H9 (cell line): ENCODE results near the gene SFMBT2. TPM values are rescaled to one million over a fixed set of nuclear protein-coding genes. Genes with fewer than 3 reads are reported as not detected.

Experiments
- DNase-seq: peaks from one replicate; pipeline ENCODE4 v3.0.0-alpha.2; 2017
- H2AFZ ChIP-seq: one replicate; pipeline ENCODE4 v1.6.1; 2013; ENCODE audit warnings: mild to moderate bottlenecking, low read length, control low read depth, moderate library complexity
- H2AK5ac ChIP-seq: 2 replicates; pipeline ENCODE4 v1.6.1; 2013; ENCODE audit warnings: low read length, control low read depth, mixed read lengths; ENCODE audit not compliant: insufficient read length
- H2BK120ac ChIP-seq: one replicate; pipeline ENCODE4 v1.6.1; 2013; ENCODE audit warnings: low read depth, mild to moderate bottlenecking, low read length, control low read depth, inconsistent platforms; ENCODE audit not compliant: poor library complexity, severe bottlenecking
- H2BK12ac ChIP-seq: 2 replicates; pipeline ENCODE4 v1.6.1; 2013; ENCODE audit warnings: low read length, control low read depth, mixed read lengths, low read depth; ENCODE audit not compliant: insufficient read length
- H2BK15ac ChIP-seq: 2 replicates; pipeline ENCODE4 v1.6.1; 2013; ENCODE audit warnings: low read depth, low read length, control low read depth
- H2BK20ac ChIP-seq: one replicate; pipeline ENCODE4 v1.6.1; 2013; ENCODE audit warnings: low read depth, mild to moderate bottlenecking, low read length, control low read depth, inconsistent platforms; ENCODE audit not compliant: poor library complexity, severe bottlenecking
- H2BK5ac ChIP-seq: 2 replicates; pipeline ENCODE4 v1.6.1; 2013; ENCODE audit warnings: low read length, control low read depth, mixed read lengths; ENCODE audit not compliant: insufficient read length
- H3K14ac ChIP-seq: 2 replicates; pipeline ENCODE4 v1.6.1; 2013; ENCODE audit warnings: low read length, control low read depth; ENCODE audit not compliant: insufficient read depth
- H3K18ac ChIP-seq: 2 replicates; pipeline ENCODE4 v1.6.1; 2013; ENCODE audit warnings: low read depth, mild to moderate bottlenecking, mixed read lengths, low read length, control low read depth; ENCODE audit not compliant: insufficient read length
- H3K23ac ChIP-seq: 2 replicates; pipeline ENCODE4 v1.6.1; 2013; ENCODE audit warnings: low read length, control low read depth, mixed read lengths, low read depth; ENCODE audit not compliant: insufficient read length
- H3K23me2 ChIP-seq: 2 replicates; pipeline ENCODE4 v1.6.1; 2013; ENCODE audit warnings: low read depth, mild to moderate bottlenecking, mixed read lengths, low read length, control low read depth; ENCODE audit not compliant: insufficient read length, poor library complexity, severe bottlenecking
- H3K27ac ChIP-seq: 2 replicates; pipeline ENCODE4 v1.5.1; 2013; ENCODE audit warnings: low read length, control low read depth, mixed read lengths, low read depth; ENCODE audit not compliant: insufficient read length
- H3K27me3 ChIP-seq: 2 replicates; pipeline ENCODE4 v1.6.1; 2013; ENCODE audit warnings: low read length, control low read depth, inconsistent platforms; ENCODE audit not compliant: insufficient read depth
- H3K4ac ChIP-seq: 2 replicates; pipeline ENCODE4 v1.6.1; 2013; ENCODE audit warnings: low read depth, mild to moderate bottlenecking, control low read depth, inconsistent platforms, low read length, moderate library complexity
- H3K4me1 ChIP-seq: 2 replicates; pipeline ENCODE4 v1.6.1; 2013; ENCODE audit warnings: low read length, control low read depth, inconsistent platforms; ENCODE audit not compliant: insufficient read depth
- H3K4me2 ChIP-seq: 2 replicates; pipeline ENCODE4 v1.6.1; 2013; ENCODE audit warnings: low read length, control low read depth, mixed read lengths; ENCODE audit not compliant: insufficient read length, insufficient read depth
- H3K56ac ChIP-seq: 2 replicates; pipeline ENCODE4 v1.6.1; 2013; ENCODE audit warnings: low read depth, mild to moderate bottlenecking, mixed read lengths, low read length, control low read depth; ENCODE audit not compliant: insufficient read length
- H3K79me1 ChIP-seq: 2 replicates; pipeline ENCODE4 v1.6.1; 2013; ENCODE audit warnings: low read depth, mild to moderate bottlenecking, moderate library complexity, low read length, control low read depth, inconsistent platforms; ENCODE audit not compliant: insufficient read depth, poor library complexity, severe bottlenecking
- H3K79me2 ChIP-seq: 2 replicates; pipeline ENCODE4 v1.6.1; 2013; ENCODE audit warnings: low read length, control low read depth, inconsistent platforms; ENCODE audit not compliant: insufficient read depth
- H3K9ac ChIP-seq: 2 replicates; pipeline ENCODE4 v1.6.1; 2013; ENCODE audit warnings: low read length, control low read depth, mixed read lengths; ENCODE audit not compliant: insufficient read length; ENCODE audit errors: extremely low read depth
- H3K9me3 ChIP-seq: one replicate; pipeline ENCODE4 v1.6.1; 2013; ENCODE audit warnings: low read depth, low read length, inconsistent platforms; ENCODE audit not compliant: control insufficient read depth
- H3T11ph ChIP-seq: one replicate; pipeline ENCODE4 v1.6.1; 2013; ENCODE audit warnings: mild to moderate bottlenecking, low read length, control low read depth, inconsistent platforms
- H4K20me1 ChIP-seq: one replicate; pipeline ENCODE4 v1.6.1; 2013; ENCODE audit not compliant: control insufficient read depth, insufficient read length, insufficient read depth
- H4K5ac ChIP-seq: 2 replicates; pipeline ENCODE4 v1.6.1; 2013; ENCODE audit warnings: low read depth, mild to moderate bottlenecking, mixed read lengths, low read length, control low read depth; ENCODE audit not compliant: insufficient read length
- H4K8ac ChIP-seq: replicated peaks from 2 replicates; pipeline ENCODE4 v1.6.1; 2013; ENCODE audit warnings: low read length, control low read depth, mixed read lengths, low read depth; ENCODE audit not compliant: insufficient read length
- H4K91ac ChIP-seq: 2 replicates; pipeline ENCODE4 v1.6.1; 2013; ENCODE audit warnings: low read depth, mild to moderate bottlenecking, moderate library complexity, mixed read lengths, low read length, control low read depth; ENCODE audit not compliant: insufficient read length
- H3K27ac Mint-ChIP-seq, 3 experiments: 2 replicates in 2 of 3; 3 replicates in 1 of 3; pipeline ENCODE4 v1.8.0; 2020 to 2021; ENCODE audit warnings: mixed read lengths in 3 of 3, mild to moderate bottlenecking in 1 of 3, moderate library complexity in 1 of 3
- H3K27me3 Mint-ChIP-seq: 2 replicates; pipeline ENCODE4 v1.8.0; 2021; ENCODE audit warnings: low read depth, mild to moderate bottlenecking, moderate library complexity, mixed read lengths
- H3K36me3 Mint-ChIP-seq, 3 experiments: 2 replicates in 2 of 3; 3 replicates in 1 of 3; pipeline ENCODE4 v1.8.0; 2020 to 2021; ENCODE audit warnings: low read depth in 3 of 3, mixed read lengths in 3 of 3; ENCODE audit not compliant: insufficient read depth in 1 of 3
- H3K4me1 Mint-ChIP-seq, 2 experiments: 2 replicates each; pipeline ENCODE4 v1.8.0; 2020; ENCODE audit warnings: mixed read lengths in 2 of 2
- H3K4me3 Mint-ChIP-seq, 2 experiments: 2 replicates in 1 of 2; 3 replicates in 1 of 2; pipeline ENCODE4 v1.8.0; 2020 to 2021; ENCODE audit warnings: mild to moderate bottlenecking in 2 of 2, mixed read lengths in 2 of 2, moderate library complexity in 1 of 2
- H3K9me3 Mint-ChIP-seq, 2 experiments: 2 replicates in 1 of 2; 3 replicates in 1 of 2; pipeline ENCODE4 v1.8.0; 2020; ENCODE audit warnings: mild to moderate bottlenecking in 2 of 2, mixed read lengths in 2 of 2, moderate library complexity in 1 of 2
- CTCF ChIP-seq: fragments of 200-600 bp; sonication (generic); conservative IDR thresholded peaks from 3 replicates; pipeline ENCODE4 v1.8.0; 2021; ENCODE audit warnings: antibody characterized with exemption, mild to moderate bottlenecking
- WGBS: extraction: QIAGEN DNeasy Blood & Tissue Kit; methylation state at CpG from one replicate; pipeline ENCODE4 v1.1.7; 2013; ENCODE audit warnings: missing lambda C conversion rate, low lambda C conversion rate, mixed read lengths; ENCODE audit not compliant: insufficient read length; ENCODE audit errors: extremely low coverage; 5-methylcytosine and 5-hydroxymethylcytosine counted together
- total RNA-seq: library from RNA; stranded (reverse); gene quantifications from 2 replicates; pipeline ENCODE4 v1.2.1, GENCODE V29; 2021

Gene SFMBT2
- total RNA-seq, 1 experiment from 2014 or later = 5.3 TPM

DNA sequence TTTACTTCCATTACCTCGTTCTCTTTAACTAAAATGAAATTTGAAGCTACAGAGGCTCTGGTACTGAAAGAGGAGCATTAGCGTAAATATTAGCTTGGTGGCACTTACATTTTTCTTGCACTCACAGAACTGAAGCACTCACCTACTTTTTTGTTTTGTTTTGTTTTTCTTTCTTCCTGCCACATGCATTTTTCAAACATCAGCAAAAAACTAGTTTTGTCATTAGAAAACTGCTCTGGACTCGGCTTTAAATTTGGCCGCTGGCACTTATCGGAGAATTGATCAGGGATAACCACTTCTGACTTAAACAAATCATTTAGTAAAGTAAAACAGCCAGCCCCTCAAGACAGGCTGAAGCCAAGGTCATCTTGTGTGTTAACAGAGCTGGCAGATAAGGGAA, 216.3 kb downstream of the SFMBT2 start:
- no peak for TF ChIP-seq CTCF

More for the DNA sequence above, 216.3 kb downstream of the SFMBT2 start:
- Mint-ChIP-seq H3K4me1 (peaks cover 0 to under 1% of the 10 kb centered on the region in 2 experiments; a peak in 1 of 4 replicates), H3K27ac (no peak overlapping the region), H3K36me3 (peaks cover 16 to 38% (median 31%) of the 10 kb centered on the region in 3 experiments), H3K27me3 (no peaks in the 10 kb centered on the region; the same call in 1 of the 2 replicates), H3K9me3 (peaks cover 5 to 6% of the 10 kb centered on the region in 2 experiments; a peak in 3 of 5 replicates), H3K4me3 (no peak overlapping the region)
- H3K9ac ChIP-seq = no peak overlapping the region
- no peak overlapping the region for H2AFZ ChIP-seq
- H3K27me3 ChIP-seq = no peaks in the 10 kb centered on the region
- H4K5ac ChIP-seq = no peak overlapping the region
- no peak overlapping the region for H2AK5ac ChIP-seq
- H2BK120ac ChIP-seq = no peak overlapping the region
- H3K27ac ChIP-seq = no peak overlapping the region
- DNase-seq = no peak
- no peak overlapping the region for H2BK15ac ChIP-seq
- no peaks in the 10 kb centered on the region for H3K9me3 ChIP-seq
- H2BK5ac ChIP-seq = no peak overlapping the region
- WGBS = no CpG with 5 or more reads among the region's 5 CpGs
- H3K18ac ChIP-seq = no peak overlapping the region
- no peak overlapping the region for H2BK12ac ChIP-seq
- H2BK20ac ChIP-seq = no peak overlapping the region
- H4K8ac ChIP-seq = no peak overlapping the region
- no peaks in the 10 kb centered on the region for H3K4me1 ChIP-seq
- no peak overlapping the region for H3K14ac ChIP-seq
- H3K79me1 ChIP-seq = no peaks in the 10 kb centered on the region
- H3K23me2 ChIP-seq = no peaks in the 10 kb centered on the region
- H3K56ac ChIP-seq = no peak overlapping the region
- H4K91ac ChIP-seq = no peak overlapping the region
- no peak overlapping the region for H3K4ac ChIP-seq
- H4K20me1 ChIP-seq = no peaks in the 10 kb centered on the region
- H3K23ac ChIP-seq = no peak overlapping the region
- no peak overlapping the region for H3K4me2 ChIP-seq
- no peak overlapping the region for H3T11ph ChIP-seq
- H3K79me2 ChIP-seq = no peaks in the 10 kb centered on the region
